HG03159 (cell line): ENCODE measurements around the gene TMEM97.

Source experiments
- ATAC-seq: cut with Tn5 transposase; IDR thresholded peaks from one replicate; pipeline ENCODE4 v1.9.1; 2021; ENCODE audit warnings: mild to moderate bottlenecking, moderate library complexity; ENCODE audit not compliant: unreplicated experiment

TMEM97 gene

DNA sequence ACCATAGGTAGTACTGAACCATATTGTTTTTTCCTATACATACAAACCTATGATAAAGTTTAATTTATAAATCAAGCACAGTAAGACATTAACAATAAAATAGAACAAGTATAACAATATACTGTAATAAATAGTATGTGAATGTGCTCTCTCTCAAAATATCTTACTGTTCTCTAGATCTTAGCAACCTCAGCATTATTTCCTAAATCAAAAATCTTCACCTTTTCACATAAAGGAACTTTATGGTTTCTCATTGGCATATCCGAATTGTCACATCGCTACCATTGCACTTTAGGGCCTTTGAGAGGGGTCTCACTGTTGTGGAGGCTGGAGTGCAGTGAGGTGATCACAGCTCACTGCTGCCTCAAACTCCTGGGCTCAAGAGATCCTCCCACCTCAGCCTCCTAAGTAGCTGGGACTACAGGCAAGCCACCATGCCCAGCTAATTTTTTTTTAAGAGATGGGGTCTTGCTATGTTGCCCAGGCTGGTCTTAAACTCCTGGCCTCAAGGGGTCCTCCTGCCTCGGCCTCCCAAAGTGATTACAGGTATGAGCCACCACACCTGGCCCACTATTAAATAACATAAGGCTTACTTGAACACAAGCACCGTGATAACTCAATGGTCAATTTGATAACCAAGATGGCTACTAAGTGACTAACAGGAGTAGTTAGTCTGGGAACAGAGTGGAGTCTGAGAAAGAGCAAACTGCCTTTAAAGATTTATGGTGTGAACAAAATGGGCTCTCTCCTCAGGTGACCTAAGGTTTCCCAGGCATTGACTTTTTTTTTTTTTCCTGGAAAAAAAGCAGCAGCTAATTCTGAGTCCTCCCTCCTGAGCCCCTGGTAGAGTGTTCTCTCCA is 2.9 kb upstream of the TMEM97 start:
- no peak for ATAC-seq

DNA sequence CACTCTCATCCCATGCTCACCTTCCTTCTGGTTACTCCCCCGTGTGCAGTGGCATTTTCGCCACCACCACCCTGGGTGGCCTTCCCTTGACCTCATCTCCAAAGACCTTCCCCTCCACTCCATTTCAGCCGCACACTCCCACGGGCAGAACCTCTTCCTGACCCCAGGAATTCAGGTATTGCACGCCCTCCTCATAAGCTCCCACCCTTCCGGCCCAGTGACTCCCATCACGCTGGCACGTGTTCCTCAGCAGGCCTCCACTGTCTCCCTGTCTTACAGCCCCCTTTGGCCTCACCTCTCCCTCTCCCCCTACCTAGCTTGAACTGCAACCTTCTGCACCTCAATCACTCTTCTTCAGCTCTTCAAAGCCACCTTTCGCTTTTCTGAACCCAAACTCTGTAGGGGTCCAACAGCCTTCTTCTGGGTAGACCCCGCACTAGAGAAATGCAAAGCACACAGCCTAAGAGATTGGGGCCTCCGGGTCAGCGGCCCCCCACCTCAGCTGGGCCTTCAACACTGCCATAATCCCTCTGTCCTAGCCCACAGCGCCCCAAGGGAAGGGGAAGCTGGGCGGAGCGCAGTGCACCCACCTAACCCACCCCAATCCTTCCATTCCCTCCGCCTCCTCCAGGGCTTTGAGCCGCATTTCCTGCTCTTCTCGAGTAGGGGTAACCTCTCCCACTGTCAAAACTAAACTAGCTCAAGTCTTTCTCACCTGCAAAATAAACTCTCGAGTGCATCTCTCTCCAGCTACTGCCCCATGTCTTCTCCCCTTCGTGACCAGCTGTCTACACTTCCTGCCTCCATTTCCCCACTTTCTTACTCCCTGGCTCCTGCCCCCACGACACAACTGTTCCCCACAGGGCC is 1.7 kb upstream of the TMEM97 start:
- no peak for ATAC-seq

DNA sequence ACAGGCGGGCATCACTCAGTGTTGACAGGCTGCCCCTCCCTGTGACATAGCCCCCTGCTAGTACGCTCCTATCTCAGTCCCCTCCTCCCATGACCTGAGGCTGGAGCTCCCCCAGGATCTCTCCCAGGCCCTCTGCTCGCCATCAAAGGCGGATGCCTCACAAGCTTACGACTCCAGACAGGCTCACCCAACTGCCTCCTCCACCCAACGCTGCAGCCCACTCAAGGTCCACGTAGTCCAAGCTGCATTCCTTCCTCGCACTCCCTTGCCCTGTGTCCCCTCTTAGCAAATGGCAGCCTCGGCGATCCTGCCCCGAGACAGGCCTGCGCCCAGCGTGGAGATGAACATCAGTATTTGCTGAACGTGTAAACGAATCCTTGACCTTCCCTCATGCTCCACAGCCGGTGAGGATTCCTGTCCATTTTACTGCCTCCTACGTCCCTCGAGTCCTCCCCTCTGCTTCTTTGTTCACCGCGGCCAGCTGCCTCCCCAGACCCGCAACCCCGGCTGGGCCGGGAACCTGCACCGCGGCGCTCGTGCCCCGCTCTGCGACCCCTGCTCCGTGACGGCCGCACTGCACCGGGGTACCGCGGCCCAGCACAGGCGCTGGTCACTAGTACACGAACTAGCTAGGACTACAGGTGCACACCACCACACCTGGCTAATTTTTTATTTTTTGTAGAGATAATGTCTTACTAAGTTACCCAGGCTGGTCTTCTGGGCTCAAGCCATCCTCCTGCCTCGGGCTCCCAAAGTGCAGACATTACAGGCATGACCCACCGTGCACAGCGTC is 838 bp upstream of the TMEM97 start:
- ATAC-seq, result peak; percentile 20

DNA sequence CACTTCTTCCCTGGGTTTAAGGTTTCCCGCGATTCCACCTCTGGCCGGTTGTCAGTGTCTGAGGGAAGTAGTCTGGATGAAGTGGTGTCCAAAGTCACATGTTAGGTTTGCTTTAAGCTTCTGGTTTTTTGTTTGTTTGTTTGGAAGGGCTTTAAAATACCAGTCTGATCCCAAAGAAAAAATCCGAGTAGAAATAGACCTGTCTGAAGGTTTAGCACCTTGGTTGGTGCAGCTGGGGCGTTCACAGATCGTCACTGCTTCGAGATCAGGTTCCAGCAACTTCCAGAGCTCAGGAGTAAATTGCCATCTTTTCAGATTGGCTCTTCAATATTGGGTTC is 567 bp downstream of the TMEM97 start:
- no peak for ATAC-seq

DNA sequence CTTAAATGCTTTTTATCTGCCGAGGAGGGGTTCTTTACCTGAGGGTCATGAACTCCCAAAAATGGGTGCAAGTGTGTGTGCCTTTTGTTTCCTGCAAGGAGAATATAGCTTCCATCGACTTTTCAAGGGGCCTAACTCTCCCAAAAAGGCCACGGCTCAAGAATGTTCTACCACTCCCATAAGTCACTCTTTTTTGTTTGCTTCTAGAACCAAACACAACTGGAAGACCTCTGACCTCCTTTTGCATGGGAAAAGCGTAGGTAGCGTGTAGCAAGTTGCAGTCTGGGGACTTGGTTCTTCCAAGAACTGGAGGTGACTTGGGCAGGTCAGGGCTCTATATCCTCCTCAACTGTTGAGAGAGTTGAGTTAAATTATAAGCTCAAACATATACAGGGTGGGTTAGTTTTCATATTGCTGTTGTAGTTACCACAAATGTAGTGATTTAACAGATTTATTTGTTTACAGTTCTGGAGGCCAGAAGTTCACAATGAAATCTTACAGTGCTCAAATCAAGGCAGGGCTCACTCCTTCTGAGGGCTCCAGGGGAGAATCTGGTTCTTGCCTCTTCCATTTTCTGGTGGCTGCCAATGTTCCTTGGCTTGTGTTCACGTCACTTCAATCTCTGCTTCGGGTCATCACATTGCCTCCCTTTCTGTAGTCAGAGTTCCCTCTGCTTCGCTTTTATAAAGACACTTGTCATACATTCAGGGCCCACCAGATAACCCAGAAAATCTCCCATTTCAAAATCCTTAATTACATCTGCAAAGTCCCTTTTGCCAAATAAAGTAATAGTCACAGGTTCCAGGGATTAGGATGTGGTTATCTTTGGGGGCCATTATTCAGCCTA is 1.4 kb downstream of the TMEM97 start:
- ATAC-seq, result no peak

DNA sequence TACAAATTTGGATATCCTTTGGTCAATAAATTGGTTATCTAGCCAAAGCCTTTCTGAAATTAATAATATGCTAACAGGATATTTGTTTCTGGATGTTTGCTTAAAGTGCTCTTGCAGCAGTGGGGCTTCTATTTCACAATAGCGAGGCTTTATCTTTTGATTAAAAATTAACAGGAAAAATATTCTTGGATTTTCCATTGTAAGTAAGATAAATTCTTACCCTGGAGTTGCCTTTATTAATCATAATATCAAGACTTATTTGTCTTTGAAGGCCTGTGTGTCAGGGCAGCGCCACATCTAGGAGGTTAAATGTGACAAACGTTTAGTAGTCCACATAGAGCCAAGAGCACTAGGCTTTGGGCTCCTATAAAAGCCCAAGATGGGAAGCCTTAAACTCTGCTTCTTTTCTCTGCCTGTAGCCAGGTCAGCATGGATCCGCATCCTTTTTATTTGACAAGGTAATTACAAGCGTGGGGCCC is 5.3 kb downstream of the TMEM97 start:
- ATAC-seq, result no peak

DNA sequence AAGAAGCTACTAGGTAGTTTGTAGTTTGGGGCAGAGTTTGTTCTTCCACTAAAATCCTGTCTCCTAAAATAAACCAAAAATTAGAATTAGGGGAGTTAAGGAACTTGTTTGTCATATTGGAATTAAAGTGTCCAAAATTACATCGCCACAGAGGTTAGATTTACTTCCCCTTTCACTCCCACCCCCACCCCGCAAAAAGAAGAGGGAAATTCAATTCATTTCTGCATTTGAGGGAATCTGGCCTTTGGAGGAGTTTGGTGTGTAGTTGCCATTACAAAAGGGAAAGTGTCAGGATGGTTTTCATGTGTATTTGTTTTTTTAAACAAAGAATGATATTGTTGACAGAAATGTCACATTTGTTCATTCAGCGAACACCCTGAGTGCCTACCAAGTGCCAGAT is 5.8 kb downstream of the TMEM97 start:
- no peak for ATAC-seq

DNA sequence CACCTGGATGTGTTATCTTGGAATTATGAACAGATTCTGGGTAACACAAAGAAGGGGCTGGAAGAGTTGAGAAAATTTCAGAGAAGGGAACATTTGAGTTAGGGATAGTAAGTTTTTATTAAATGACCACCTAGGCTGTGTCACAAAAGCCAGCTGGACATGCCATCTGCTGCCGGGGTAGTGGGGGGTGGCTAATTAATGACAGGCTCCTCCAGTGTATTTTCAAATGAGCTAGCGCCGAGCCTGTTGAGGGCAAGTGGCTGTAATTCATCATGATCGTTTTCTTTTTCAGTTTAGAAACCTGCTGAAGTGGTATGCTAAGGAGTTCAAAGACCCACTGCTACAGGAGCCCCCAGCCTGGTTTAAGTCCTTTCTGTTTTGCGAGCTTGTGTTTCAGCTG is 6.2 kb downstream of the TMEM97 start:
- ATAC-seq, result no peak

DNA sequence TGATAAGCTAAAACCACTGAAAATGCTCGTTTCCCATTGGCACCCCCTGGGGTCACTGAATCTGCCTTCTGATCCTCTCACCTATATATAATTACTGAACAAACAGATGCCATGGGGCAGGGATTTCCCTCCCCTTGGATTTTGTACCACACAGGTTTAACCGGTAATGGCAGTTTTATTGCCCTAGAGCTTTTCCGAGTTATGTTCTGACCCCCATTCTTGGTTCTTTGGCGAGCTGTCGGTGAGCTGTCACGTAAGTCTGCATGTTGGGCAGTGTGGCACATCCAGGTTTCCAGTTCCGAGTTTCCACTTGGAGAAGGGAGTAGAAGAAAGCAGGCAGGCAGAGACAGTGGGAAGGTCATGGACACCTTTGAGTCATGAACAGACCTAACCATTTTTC is 7.1 kb downstream of the TMEM97 start:
- no peak for ATAC-seq

DNA sequence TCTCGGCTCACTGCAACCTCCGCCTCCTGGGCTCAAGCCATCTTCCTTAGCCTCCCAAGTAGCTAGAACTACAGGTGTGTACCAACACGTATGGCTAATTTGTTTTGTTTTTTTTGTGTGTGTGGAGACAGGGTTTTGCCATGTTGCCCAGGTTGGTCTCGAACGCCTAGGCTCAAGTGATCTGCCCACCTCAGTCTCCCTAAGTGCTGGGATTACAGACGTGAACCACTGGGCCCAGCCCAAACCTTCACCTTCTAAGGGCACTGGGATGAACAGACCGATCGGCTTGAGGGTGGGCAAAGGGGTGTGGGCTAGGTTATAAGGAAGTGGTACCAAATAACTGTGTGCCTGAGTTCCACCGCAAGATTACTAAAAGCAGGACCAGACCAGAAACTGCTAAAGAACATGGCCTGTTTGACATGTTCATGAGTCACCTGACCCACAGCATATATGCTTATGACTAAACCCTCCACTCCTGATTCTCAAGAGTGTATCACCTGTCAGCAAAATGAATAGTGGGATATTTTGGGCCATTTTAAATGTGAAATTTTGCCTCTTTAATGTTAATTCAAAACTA is 8.1 kb downstream of the TMEM97 start:
- no peak for ATAC-seq

DNA sequence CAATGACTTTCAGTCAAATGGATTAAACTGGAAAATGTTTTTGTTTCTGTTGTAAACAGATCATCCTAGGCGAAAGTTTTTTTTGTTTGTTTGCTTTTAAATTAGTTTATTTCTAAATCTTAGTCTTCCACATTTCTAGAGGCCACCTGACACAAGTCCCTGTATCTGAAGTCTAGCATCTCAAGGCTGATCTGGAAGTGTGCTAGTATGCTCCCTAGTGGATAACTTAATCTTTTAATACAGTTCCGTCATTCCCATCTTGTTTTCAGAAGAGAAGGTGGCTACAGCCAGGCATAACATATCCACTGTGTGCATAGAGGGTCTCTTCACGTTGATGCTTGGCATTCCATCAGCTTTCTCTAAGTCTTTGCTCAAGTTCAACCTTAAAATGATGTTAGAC is 8.7 kb downstream of the TMEM97 start:
- ATAC-seq, result no peak

DNA sequence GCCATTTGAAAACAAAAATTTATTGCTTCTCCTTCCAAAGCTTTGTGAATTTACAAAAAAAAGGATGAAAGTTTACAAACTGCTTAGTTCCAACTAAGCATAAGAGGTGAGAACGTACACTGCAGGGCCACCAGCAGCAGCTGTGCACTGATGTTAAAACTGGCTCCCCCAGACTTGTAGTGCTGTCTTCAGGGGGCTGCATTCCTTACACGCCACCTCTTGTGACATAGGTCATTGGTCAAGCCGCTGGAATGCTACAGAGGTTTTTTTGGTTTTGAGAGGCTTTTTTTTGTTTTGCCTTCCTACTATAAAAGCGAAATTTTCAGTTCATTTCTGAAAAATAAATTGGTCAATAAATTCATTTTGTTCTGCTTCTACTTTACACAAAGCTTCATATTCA is 9.3 kb downstream of the TMEM97 start:
- no peak for ATAC-seq

DNA sequence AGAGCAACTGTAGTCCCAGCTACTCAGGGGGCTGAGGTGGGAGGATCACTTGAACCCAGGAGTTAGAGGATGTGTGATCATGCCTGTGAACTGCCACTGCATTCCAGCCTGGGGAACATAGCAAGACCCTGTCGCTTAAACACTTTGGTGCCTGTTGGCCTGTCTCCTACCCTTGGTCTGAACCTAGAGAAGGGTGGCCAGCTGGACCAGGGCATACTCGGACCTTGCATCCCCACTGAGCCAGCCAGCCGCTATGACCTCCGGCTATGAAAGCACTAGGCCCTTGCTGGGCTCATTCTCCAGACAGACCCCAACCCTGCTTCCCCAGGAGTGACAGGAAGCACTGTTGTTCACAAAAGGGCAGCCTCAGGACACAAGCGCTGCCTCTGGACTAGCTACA is 11.7 kb downstream of the TMEM97 start:
- no peak for ATAC-seq

DNA sequence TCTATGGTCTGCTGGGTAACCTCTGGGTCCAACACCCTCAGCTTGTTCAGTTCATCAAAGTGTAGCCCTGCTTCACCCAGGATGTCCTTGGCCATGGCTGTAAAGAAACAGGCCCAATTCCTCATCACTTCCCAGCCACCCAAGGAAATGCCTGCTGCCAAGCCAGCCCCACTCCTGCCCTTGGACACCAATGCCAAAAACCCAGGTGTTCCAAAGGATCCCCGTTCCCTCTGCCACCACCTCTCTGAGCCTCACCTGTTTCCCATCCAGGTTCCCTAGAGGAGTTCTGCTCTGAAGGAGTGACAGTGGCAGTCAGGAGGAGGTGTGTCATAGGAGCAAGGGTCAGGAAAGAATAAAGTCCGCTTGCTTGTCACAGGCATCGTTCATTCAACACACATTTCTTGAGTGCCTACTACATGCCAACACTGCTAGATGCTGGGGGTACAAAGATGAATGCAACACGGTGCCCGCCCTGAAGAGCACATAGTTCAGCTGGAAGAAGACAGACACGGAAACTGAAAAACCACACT is 13.0 kb downstream of the TMEM97 start:
- no peak for ATAC-seq

DNA sequence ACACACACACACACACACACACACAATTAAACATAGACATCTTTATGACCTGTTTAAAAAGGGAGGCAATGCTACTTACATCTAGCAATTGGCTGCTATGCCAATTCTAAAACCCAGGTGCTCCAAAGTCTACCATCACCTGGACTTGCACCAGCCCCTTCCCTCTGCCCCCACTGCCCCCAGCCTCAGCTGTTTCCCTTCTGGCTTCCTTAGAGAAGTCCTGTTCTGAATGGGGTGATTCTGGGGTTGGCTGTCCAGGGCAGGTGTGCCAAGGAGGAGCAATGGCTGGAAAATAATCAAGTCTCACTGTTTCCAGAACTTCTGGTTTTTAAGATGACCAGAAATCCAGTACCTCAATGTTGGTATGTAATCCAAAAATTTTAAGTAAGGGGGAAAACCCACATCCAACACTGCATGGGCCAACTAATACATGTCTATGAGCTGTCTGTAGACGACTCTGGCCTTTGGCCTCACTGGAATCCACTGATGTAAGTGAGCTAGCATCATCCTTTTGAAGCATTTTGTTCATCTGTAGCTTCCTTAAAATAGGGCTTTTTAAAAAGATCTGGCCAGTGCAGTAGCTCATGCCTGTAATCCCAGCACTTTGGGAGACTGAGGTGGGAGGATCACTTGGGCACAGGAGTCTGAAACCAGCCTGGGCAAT is 14.2 kb downstream of the TMEM97 start:
- ATAC-seq, result no peak

DNA sequence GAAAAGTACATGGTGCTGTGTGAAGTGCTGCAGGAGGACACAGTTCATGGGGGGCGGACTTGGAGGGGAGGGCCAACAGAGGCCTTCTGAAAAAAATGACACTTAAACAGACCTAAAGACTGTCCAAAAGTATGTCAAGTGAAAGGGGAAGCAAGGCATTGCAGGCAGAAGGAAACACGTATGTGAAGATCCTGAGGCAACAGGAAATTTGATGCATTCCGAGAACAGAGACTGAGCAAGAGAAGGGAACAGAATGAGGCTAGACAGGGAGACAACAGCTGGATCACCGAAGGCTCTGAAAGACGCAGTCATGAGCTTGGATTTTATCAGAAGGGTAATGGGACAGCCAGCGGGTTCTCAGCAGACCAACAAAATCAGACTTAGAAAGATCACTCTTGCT is 15.2 kb downstream of the TMEM97 start:
- no peak for ATAC-seq

DNA sequence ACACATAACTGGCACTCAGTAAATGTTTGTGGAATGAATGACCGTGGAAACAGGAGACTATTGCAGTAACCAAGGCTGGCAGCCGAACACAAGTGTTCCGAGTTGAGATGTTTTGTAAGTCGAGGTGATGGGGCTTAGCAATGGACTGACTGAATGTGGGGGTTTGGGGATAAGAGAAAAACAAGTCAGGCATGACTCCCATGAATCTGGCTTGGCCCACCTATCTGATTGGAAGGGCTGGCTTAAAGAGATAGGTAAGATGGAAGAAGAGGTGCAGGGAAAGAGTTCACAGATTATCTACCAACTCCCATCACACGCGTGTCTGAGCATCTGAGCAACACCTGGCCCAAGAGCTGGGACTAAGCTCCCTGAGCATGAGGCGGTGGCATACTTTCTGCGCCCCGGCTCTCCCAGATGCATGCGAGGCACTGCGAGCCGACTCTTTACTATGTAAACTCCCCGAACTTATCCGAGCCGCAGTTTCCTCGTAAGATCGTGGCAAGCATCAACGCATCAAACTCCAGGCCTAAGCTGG is 15.7 kb downstream of the TMEM97 start:
- ATAC-seq, result peak; percentile 4

DNA sequence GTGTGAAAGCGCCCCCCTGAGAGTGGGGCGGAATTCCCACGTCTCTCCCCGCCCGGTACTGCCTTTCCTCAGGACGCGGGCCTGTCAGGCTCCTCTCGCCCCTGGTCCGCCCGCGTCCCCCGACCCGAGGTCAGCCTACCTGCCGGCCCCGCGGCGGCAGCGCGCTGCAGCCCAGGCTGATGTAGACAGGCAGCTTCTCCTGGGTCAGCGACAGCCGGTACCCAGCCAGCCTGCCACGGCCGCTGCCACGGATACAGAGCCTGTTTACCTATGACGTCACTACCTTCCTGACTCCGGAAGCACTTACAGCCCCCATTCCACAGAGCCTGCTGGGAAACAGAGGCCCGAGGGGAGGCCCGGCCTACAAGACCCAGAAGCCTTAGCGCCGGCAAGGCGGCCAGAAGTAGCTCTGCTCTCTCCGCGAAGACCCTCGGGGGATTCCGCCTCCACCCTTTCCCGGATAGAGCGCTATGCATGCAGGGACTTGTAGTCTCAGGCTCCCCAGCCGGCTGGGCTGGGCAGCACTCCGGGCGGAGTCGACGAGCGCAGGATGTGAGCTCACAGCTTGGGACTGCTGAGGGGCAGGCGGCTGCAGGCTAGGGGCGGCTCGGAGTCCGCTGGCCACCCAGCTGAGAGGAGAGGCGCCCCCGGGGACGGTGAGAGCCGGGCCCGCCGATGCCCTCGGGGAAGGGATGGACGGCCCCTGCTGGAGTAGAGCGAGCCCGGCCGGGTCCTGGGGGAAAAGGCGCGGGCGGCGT is 16.4 kb downstream of the TMEM97 start, which contains the start of the genes IFT20 and TNFAIP1:
IFT20 (minus strand) TSS at position 272 of the 758 bp plus-strand sequence. CDS start 3,487 bp downstream, outside the sequence.
TNFAIP1 (plus strand) TSS at position 561 of the 758 bp plus-strand sequence. CDS start 3,761 bp downstream, outside the sequence.
- peak; percentile 91 for ATAC-seq
